ENCODE results near the gene LRMDA. TPM values are rescaled to one million over a fixed set of nuclear protein-coding genes. Genes with fewer than 3 reads are reported as not detected.

The LRMDA gene
- total RNA-seq, 1 donor from 2014 or later: not detected

DNA sequence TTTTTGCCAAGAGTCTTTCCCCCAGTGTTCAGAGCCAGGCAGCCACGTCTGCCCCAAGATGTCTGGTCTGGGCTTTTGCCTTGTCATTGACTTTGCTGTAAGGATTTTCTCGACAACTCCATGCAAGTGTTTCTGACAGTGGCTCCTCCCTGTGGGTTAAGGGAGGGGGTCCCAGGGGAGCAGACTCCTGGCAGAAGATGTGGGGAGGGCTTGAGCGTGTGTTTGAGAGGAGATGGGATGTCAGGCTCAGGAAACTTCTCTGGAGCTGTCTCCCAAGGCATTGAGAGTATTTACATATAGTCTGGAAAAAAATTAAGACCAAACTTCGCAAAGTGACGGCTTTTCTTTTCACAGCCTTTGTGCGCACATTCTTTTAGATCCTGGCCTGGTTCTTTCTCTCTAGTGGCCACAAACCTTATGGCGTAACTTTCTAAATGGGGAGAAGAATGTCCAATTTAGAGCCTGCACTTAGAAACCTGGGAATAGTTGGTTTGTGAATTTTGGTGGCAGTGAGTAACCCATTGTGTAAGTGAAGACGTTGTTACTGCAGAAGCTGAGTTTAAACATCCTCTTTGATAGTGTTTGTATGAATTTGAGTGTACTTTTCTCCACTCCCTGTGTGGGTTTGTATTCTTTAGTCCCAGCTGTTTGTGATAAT is 201.5 kb downstream of the LRMDA start:
- DNase-seq (ENCODE audit: low read depth): peak; percentile 21

DNA sequence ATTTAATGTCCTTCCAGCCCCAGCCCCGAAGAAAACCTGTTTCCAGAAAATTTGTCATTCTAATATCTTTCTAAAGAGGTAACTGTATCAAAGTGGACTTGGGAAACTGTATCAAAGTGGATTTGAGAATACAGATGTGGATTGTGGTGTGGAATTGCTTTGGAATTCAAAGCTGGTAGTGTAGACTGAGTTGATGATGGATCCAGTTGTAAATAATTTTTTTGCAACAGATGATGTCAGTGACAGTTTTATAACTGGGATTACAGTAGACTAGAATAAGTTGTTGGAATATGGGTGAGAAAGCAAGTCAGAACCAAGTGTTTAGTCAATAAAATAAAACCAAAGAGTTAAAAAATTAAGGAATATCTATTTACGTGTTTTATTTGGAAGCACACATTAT is 202.1 kb downstream of the LRMDA start:
- DNase-seq (ENCODE audit: low read depth): no peak

DNA sequence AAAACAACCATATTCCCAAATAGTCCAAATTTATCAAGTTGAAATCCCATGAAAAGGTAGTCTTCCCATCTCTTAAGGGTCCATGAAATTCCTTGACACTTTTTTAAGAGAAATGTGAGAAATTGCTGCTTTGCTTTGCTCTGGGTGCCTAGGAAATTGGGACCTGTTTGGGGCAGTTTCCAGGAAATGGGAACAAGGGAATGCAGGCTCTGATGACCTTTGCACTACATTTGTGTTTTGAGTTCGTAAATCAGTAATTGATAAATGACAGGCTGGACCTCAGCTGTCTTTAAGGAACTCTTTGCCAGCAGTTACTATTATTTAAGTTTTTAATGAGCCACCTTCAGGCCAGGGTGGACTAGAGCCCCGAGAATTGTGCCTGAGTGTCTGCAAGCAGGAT is 203.5 kb downstream of the LRMDA start:
- DNase-seq (ENCODE audit: low read depth): no peak

DNA sequence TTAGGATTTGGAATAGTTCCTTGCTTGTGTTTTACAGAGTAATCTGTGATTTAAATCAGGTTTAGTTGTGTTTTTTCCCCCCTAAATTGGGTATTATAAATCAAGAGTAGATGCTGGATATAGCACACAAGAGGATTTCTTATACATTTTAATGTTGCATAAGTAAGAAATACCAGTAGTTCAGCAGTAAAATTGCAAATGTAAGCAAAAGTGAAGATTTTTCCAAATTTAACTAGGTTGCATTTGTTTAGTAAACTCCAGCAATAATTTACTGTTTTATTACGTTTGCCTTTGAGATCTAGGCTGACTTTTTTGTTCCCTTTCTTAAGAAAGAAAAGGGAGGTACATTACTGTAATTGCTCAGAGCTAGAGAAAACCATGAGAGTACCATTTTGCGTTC is 207.3 kb downstream of the LRMDA start:
- no peak for DNase-seq (ENCODE audit: low read depth)

DNA sequence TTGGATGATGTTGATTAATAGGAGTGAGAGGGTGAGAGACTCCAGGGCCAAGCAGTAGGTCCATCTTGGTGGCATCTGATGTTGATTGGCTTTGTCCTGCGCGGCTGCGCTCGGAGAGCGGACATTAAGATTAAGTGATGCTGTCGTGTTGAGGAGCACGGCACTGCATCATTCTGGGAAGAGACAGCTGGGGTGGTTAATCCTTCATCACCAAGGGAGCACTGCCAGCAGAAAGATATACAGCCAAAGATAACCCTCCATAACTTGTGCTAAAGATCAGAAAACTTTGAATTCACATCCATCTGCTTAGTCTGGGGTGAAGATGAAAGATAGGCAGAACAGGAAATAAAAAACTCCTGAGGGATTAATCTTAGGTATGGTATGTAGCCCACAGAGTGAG is 208.3 kb downstream of the LRMDA start:
- DNase-seq (ENCODE audit: low read depth): no peak

DNA sequence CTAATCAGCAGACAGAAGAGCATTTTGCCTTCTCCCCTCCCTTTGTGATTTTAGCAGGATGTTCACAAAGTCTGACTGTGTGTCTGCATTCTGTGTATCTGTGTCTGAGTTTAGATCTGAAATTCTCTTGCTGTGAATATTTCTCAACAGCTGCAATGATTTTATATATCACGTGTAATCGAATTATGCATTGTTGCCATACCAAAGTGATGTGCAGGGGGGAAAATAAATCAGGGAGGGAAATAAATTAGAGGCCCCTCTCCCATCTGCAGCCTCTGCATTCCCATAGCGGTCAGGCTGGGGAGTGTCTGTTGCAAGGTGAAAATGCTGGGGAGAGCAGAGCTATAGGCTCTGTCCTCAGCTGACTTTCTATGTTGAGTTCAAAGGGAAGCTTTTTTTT is 209.0 kb downstream of the LRMDA start:
- DNase-seq (ENCODE audit: low read depth): no peak

DNA sequence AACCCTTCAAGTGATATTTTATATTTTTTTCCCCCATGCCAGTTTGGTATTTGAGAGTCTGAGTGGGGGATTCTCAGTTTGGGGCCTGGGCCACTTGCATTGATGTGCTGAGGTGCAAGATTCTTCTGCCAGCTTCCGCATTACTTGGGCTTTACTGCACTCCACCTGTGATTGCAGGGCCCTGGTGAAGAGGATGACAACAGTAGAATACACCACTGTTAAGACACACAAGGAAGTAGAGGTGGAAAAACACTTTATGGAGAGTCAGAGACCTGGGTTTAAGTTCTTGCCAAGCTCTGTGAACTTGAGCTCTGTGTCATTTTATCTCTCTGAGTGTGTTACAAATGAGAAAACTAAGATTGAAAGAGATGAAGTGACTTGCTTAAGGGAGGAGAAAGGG is 209.4 kb downstream of the LRMDA start:
- DNase-seq (ENCODE audit: low read depth): no peak

DNA sequence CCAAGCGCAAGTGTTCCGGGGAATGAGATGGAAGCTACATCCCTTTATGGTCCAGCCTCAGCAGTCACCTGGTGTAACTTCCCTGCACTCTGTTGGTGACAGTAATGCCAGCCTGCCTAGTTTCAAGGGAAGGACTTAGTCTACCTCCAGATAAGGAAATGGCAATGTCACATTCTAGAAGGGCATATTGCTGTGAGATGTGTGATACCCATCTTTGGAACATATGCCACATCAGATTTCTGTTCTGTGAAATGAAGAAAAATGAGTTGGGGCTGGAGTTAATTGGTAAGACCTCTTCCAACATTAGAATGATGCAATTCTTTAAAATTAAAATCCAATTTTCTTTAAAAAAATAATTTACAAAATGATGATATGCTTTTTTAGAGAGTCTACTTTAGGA is 212.0 kb downstream of the LRMDA start:
- no peak for DNase-seq (ENCODE audit: low read depth)

DNA sequence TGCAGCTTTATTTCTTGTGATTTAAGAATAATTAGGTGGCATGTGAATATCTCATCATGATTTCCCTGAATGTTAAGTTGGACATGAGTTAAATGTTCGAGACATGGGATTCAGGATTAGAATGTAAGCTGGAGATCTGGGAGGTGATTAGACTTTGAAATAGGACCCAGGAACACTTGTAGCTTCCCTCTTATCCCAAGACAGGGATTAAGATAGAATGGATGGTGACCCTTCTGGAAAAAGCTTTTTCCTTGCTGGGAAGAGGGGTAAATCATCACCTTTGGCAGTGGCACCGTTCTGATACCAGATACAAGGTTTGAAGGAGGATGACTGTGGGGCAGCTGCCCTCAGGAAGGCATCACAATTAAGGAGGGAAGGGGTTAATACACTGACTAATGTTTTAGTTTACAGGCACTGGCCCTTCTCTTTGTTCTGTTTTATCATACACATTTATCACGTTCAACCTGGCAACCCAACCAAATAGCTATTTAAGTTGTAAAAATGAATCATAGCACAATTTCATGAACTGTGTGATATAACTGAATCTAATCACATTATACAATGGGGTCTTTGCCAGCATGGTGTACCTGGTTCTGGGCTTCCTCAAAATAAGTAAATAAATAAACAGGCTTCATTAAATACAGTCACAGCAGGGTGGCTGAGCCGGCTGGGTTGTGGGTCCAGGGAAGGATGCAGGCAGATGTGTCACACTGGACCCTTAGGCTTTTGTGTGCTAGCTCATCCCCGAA is 212.7 kb downstream of the LRMDA start:
- no peak for DNase-seq (ENCODE audit: low read depth)

DNA sequence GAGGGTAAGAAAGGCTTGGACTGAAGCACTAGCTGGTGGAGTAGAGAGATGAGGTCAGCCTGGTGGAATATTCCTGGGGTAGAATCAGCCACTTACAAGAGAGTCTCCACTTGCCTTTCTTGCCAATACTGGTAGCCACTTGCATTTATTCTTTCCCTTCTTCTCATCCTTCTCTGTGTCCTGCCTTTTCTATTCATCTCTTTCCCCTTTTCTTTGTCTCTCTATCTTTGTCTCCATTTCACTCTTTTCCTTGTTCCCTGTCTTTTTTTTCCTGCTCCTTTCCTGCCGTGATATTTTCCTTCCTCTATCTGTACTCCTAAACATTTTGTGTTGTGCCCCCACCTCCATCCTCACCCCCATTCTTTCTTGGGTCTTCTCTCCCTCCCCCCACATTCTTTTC is 214.3 kb downstream of the LRMDA start:
- DNase-seq (ENCODE audit: low read depth): no peak

DNA sequence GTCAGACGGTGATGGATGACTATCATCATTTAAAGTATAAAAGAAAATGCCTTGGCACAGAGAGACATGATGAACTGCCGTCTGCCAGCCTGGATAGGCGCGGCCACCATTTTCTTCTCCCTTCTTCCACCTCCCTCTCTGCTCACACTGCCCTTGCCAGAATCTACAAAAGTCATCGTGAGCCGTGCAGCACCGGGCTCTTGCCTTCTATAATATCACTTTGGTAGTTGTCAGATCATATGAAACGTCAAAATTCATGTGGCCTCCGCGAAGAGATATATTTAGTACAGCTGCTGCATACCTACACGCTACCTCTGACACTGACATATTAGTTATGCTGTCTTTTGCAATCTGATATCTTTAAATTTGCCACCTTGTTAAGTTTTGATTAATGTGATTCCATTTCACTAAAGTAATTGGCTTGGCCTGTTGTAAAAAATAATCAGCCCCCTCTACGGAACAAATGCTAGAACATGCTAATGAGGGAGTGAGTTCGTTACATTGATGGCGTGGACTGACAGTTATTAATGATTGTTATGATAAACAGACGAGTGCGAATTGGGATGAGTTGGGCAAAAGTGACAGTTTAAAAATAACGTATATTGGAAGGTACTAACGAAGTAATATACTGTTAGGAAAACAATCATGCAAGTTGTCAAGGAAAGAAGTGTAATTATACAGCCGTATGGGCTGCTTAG is 214.9 kb downstream of the LRMDA start:
- no peak for DNase-seq (ENCODE audit: low read depth)

DNA sequence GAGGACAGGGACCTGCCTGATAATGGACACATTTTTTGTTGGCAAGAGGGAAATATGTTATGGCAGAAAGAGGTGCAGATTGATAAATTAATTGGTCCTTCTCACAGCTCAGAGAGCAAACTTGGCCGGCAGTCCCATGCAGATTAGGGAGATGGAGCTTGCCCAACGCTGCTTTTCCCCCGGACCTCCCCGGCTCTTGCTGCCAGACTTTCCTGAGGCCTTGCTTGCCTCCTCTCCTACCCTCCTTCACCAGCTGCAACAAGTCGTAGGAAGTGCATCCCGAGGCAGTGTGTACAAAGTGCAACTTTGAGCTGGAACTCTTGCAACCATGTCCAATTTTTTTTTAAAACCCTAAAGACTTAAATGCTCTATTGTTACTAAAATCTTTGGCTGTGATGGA is 215.5 kb downstream of the LRMDA start:
- DNase-seq (ENCODE audit: low read depth): no peak

DNA sequence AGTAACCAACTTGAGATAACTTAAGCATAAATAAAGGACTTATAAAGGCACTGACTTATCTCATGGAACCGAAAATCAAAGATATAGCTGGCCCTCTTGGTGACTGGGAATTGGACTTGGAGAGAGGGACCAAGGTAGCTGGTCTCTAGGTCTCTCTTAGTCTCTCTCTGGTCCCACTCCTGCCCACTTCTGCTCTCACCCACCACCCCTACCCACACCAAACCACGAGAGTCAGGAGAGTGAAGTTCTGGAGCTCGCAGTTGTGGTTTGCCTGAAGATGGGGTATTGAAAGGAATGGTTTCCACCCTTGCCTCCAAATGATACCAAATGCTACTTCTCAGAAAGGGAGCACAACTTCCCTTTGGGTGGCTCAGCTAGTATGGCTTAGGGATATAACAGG is 216.3 kb downstream of the LRMDA start:
- DNase-seq (ENCODE audit: low read depth): no peak

DNA sequence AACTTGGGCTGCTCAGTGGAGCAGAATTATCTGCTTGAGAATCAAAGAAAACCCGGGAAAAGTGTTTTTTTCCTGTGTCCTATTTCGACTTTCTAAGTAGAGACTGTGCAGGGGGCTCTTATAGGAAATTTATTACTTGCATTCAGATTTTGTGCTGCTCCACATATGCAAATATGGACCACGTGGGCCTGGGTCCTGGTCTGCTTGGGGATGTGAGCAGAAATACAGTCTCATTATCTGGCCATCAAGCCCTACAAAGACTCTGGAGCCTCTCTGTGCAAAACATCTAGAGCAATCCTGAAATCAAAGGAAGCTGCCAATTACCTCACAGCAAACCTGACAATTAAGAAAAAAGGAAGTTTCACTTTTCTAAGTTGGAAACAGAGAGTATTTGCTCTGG is 216.9 kb downstream of the LRMDA start:
- no peak for DNase-seq (ENCODE audit: low read depth)

DNA sequence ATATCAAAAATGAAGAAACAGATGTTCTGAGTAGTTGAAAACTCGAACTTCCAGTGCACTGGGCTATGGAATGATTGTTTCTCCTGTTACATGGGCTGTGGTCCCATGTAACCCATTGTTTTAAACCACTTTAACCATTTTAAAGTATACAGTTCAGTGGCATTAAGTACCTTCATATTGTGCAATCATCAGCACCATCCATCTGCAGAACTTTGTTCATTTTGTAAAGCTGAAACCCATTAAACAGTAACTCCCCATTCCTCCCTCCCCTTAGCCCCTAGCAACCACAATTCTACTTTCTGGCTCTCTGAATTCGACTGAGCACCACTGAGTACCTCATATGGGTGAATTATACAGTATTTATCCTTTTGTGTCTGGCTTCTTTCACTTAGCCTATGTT is 217.4 kb downstream of the LRMDA start:
- DNase-seq (ENCODE audit: low read depth): no peak

DNA sequence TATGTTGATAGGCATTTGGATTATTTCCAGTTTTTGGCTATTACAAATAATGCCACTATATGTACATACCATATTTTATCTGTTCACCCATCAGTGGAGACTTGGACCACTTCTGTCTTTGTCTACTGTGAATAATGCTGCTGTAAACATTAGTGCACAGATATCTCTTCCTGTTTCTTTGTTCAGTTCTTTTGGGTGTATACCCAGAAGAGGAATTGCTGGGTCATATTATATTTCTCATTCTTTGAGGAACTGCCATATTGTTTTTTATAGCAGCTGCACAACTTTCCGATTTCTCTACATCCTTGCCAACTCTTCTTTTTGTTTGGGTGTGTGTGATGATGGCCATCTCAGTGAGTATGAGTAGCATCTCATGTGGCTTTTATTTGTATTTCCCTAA is 218.0 kb downstream of the LRMDA start:
- no peak for DNase-seq (ENCODE audit: low read depth)

DNA sequence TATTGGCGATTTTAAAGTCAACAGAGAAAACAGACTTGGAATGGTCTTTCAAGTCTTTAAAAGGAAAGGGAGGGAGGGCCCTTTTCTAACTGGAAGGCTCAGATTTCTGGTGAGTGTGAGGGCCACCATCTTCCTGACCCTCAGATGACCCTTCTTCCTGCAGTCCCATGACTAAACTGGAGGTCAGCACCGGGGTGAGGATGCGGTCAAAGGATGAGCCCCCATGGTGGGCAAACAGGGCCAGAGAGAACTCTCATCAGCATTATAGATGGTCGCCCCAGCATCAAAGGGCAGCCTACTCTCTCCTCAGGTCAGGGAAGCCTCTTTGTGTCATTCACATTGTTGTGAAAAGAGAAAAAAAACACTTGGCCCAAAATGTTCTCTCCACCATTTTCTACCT is 219.2 kb downstream of the LRMDA start:
- no peak for DNase-seq (ENCODE audit: low read depth)

DNA sequence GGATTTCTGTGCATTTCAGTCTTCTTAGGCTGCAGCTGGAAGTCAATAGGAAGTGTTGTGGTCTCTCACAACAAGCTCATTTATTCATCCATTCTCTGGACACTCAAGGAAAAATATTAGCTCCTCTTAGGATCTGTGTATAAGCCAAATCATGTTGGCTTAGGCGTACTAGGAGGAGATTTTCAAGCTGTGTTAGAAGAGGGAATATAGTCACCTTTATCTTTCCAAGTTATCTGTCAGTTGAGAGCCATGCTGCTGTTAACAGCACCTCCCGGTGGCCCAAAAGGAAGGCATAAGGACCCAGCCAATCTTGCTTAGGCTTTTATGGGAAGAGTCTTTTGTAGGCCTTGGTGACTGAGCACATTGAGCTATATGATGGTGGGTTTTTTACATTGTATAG is 220.0 kb downstream of the LRMDA start:
- peak; percentile 26 for DNase-seq (ENCODE audit: low read depth)

DNA sequence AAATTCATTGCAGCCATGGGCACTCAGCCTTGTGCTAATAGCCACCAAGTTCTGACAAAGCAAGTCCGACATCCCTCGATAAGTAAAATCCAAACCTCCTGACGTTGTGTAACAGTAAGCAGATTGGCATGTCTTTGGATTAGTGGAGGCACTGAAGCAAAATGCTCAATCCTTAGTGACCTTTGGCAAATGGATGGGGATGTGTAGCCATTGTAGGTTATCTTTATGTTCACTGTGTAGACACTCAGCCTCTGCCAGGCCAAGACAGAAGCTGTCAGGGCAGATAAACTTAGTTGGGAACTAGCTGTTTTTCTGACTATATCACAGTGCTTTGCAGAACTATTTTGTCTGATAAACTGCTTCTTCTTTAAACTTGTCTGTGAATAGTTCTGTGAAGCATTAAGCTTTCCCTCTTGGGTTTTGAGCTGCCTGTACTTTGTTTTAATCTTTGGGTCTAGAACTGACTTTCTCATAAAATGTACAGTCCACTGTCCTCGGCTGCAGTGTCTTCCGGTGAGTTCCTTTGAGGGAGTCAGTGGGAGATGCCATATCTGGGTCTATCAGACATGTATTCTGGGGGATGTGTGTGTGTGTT is 220.8 kb downstream of the LRMDA start:
- DNase-seq (ENCODE audit: low read depth): no peak

DNA sequence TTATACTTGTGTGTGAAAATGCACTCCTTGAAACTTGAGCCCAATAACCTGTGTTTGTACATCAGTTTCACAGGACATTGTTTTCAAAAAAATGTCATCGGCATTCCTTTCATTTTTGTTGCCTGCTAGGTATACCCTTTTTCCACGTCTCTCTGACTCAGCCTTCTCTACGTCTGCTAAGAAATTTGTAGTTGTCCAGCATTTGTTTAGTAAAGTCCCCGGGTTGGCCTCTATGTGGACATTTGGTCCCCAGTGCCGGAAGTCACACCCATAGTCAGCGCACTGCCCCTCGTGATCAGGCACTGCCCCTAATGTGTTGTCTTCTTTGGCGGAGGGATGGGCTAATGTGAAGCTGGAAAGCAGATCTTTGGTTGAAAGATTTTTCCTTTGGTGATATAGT is 222.3 kb downstream of the LRMDA start:
- no peak for DNase-seq (ENCODE audit: low read depth)

DNA sequence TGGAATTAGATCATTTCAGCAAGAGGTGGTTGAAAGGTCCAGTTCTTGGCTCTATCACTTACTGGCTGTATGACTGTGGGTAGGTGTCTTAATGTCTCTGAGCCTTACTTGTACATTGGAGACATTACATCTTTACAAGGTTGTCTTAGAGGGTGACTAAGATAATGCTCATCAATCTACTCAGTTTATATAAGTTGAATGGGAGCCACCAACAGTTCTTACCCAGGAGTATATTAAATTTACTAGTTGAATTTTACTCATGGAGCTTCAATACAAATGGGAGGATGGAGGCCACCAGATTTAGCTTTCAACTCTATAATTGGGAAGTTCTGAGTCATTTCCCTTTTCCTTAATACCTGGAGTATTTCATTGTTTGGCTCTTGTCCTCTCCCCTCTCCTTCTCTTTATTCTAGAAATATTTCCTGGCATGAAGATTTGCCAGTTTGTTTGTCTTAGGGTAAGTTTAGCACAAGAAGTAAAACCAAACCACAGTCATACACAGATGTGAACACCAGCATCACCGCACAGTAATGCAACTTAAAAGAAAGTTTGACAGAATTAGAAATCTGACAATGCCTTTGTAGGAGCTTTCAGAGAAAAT is 222.8 kb downstream of the LRMDA start:
- DNase-seq (ENCODE audit: low read depth): no peak

DNA sequence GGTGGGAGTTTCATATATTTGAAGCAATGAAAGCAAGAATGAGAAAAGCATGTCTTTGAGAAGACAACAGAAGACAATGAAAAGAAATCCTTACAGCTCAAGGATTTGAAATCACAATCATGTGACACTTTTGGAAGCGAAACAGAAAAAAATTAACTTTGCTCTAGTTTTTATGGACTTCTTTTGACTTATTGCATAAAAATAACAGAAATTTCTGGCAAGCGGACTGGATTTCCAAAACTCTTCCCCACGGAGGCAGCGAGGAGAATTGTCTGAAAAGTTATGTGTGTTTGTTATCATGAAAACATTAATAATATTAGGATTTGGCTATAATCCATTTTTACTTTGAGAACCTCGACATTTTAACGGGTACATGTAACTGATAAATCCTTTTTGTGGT is 223.3 kb downstream of the LRMDA start:
- DNase-seq (ENCODE audit: low read depth): no peak
